ENCODE measurements around the gene KRT24. TPM values are rescaled to one million over a fixed set of nuclear protein-coding genes. Genes with fewer than 3 reads are reported as not detected.

KRT24 gene
- total RNA-seq, 6 experiments from 2014 or later, result not detected

GRCh38 chr17:40648384-40648968, 55.1 kb downstream of the KRT24 start:
- Mint-ChIP-seq H3K27me3 (ENCODE audit: insufficient read depth) (peaks cover 6% of the 10 kb centered on the region), H3K27ac (peak overlapping the region; percentile 99), H3K4me1 (ENCODE audit: low read depth) (peaks cover 43% of the 10 kb centered on the region), H3K4me3 (peak overlapping the region; percentile 95), H3K9me3 (no peaks in the 10 kb centered on the region), H3K36me3 (ENCODE audit: low read depth) (peaks cover 18% of the 10 kb centered on the region)
- peak; percentile 7 for DNase-seq
- TF ChIP-seq CTCF (IDR thresholded peaks at IDR 0.05), result no peak

Other genes starting within 250 kb of the KRT24 start
- under 1 TPM in 1 of 6 experiments, not detected in 5; 0.17 TPM for gene TNS4, start 202.1 kb downstream of the KRT24 start, total RNA-seq (2021; fragmentation: NEBNext Ultra II Directional; extraction: Animal tissue kit (Norgen Biotek cat#: 25700))
- not detected for gene CCR7, start 138.3 kb downstream of the KRT24 start, total RNA-seq (2021; fragmentation: NEBNext Ultra II Directional; extraction: Animal tissue kit (Norgen Biotek cat#: 25700))
- gene SMARCE1, start 55.9 kb downstream of the KRT24 start, total RNA-seq (2021; fragmentation: NEBNext Ultra II Directional; extraction: Animal tissue kit (Norgen Biotek cat#: 25700)), result 100 to 1,000 TPM; 114 to 148 (median 139) TPM
- gene KRT222, start 38.6 kb downstream of the KRT24 start, total RNA-seq (2021; fragmentation: NEBNext Ultra II Directional; extraction: Animal tissue kit (Norgen Biotek cat#: 25700)), result not detected
- gene KRT25, start 51.6 kb upstream of the KRT24 start, total RNA-seq (2021; fragmentation: NEBNext Ultra II Directional; extraction: Animal tissue kit (Norgen Biotek cat#: 25700)), result not detected
- gene KRT26, start 68.4 kb upstream of the KRT24 start, total RNA-seq (2021; fragmentation: NEBNext Ultra II Directional; extraction: Animal tissue kit (Norgen Biotek cat#: 25700)), result not detected
- not detected for gene KRT27, start 78.8 kb upstream of the KRT24 start, total RNA-seq (2021; fragmentation: NEBNext Ultra II Directional; extraction: Animal tissue kit (Norgen Biotek cat#: 25700))
- not detected for gene KRT28, start 96.2 kb upstream of the KRT24 start, total RNA-seq (2021; fragmentation: NEBNext Ultra II Directional; extraction: Animal tissue kit (Norgen Biotek cat#: 25700))
- 10 to 100 TPM; 61.4 to 71.0 (median 65.3) TPM for gene KRT10, start 118.9 kb upstream of the KRT24 start, total RNA-seq (2021; fragmentation: NEBNext Ultra II Directional; extraction: Animal tissue kit (Norgen Biotek cat#: 25700))
- gene KRT12, start 163.5 kb upstream of the KRT24 start, total RNA-seq (2021; fragmentation: NEBNext Ultra II Directional; extraction: Animal tissue kit (Norgen Biotek cat#: 25700)), result not detected
- not detected for gene KRT20, start 181.5 kb upstream of the KRT24 start, total RNA-seq (2021; fragmentation: NEBNext Ultra II Directional; extraction: Animal tissue kit (Norgen Biotek cat#: 25700))
- gene KRT23, start 233.9 kb upstream of the KRT24 start, total RNA-seq (2021; fragmentation: NEBNext Ultra II Directional; extraction: Animal tissue kit (Norgen Biotek cat#: 25700)), result under 1 TPM in 1 of 6 experiments, not detected in 5; 0.14 TPM